HCT116 (cell line): ENCODE results near the gene SLC27A1. TPM values are rescaled to one million over a fixed set of nuclear protein-coding genes. Genes with fewer than 3 reads are reported as not detected.

Experiments
- ATAC-seq: fragments of 200-7000 bp; cut with Tn5 transposase; 2 replicates; pipeline ENCODE4 v1.9.1; 2020; ENCODE audit warnings: mild to moderate bottlenecking, moderate library complexity
- BruUV-seq: library from RNA; stranded (reverse); fragments of 400-500 nt; replicated peaks from 2 replicates; lab custom pipeline; 2021; lab: Mats Ljungman, UMichigan
- CTCF ChIA-PET: fragments of 300-600 bp; sonication (Branson Sonifier 250); formaldehyde crosslinking; loops from one replicate; lab custom pipeline; 2021; ENCODE audit warnings: antibody characterized with exemption; lab: Charles Lee
- POLR2A ChIA-PET: fragments of 300-600, 350-600 bp; sonication (Branson Sonifier 250); formaldehyde crosslinking; loops from one replicate; lab custom pipeline; 2021; ENCODE audit warnings: antibody characterized with exemption; lab: Charles Lee
- RAD21 ChIA-PET, 2 experiments: fragments of 300-600 bp; sonication (Branson Sonifier 250); formaldehyde crosslinking; loops; one replicate each; lab custom pipeline; 2023; ENCODE audit warnings: low total read pairs in 2 of 2; ENCODE audit not compliant: uncharacterized antibody in 2 of 2, unreplicated experiment in 2 of 2, low non-redundant PET in 1 of 2; lab: Charles Lee
- DNase-seq: peaks from one replicate; pipeline ENCODE4 v3.0.0-alpha.2; 2010; ENCODE audit warnings: low read depth, low spot score
- H2AFZ ChIP-seq: fragments of 200-600 bp; shearing (Covaris generic), sonication (generic); 2 replicates; pipeline ENCODE4 v1.6.1; 2017; ENCODE audit warnings: low read depth, mixed run types, mixed read lengths, antibody characterized with exemption, low read length; ENCODE audit not compliant: poor library complexity, severe bottlenecking
- H3K27ac ChIP-seq: 2 replicates; pipeline ENCODE4 v1.5.1; 2012; ENCODE audit warnings: low read depth, low read length
- H3K27me3 ChIP-seq: fragments of 200-600 bp; sonication (generic); 2 replicates; pipeline ENCODE4 v1.6.1; 2016; ENCODE audit warnings: mixed run types, low read length, mixed read lengths; ENCODE audit not compliant: insufficient read depth
- H3K36me3 ChIP-seq, 2 experiments: fragments of 200-500 bp in 1 of 2; fragments of 200-600 bp in 1 of 2; sonication (Bioruptor generic) in 1 of 2; sonication (generic) in 1 of 2; 2 replicates each; pipeline versions ENCODE4 v1.5.1 to v1.6.1; 2014 to 2016; ENCODE audit warnings: low read length in 2 of 2, inconsistent platforms in 1 of 2, mixed read lengths in 1 of 2, mixed run types in 1 of 2; ENCODE audit not compliant: insufficient read depth in 2 of 2, control insufficient read depth in 1 of 2
- H3K4me1 ChIP-seq, 2 experiments: fragments of 200-600 bp in 1 of 2; sonication (generic) in 1 of 2; 2 replicates each; pipeline versions ENCODE4 v1.5.1 to v1.6.1; 2012 to 2017; ENCODE audit warnings: low read length in 2 of 2, inconsistent platforms in 1 of 2, mild to moderate bottlenecking in 1 of 2, mixed read lengths in 1 of 2, mixed run types in 1 of 2, moderate library complexity in 1 of 2; ENCODE audit not compliant: insufficient read depth in 2 of 2, control insufficient read depth in 1 of 2
- H3K4me2 ChIP-seq: fragments of 200-600 bp; sonication (generic); 2 replicates; pipeline ENCODE4 v1.6.1; 2017; ENCODE audit warnings: mixed run types, low read length, mixed read lengths
- H3K4me3 ChIP-seq, 2 experiments: fragments of 200-600 bp in 1 of 2; sonication (generic) in 1 of 2; replicated peaks in 1 of 2; 2 replicates each; pipeline ENCODE4 v1.5.1; 2011 to 2016; ENCODE audit warnings: low read length in 2 of 2, control low read depth in 1 of 2, low read depth in 1 of 2, mild to moderate bottlenecking in 1 of 2, mixed read lengths in 1 of 2, mixed run types in 1 of 2
- H3K79me2 ChIP-seq: fragments of 200-600 bp; sonication (generic); 2 replicates; pipeline ENCODE4 v1.6.1; 2017; ENCODE audit warnings: mild to moderate bottlenecking, mixed run types, low read length, moderate library complexity, mixed read lengths; ENCODE audit not compliant: insufficient read depth
- H3K9ac ChIP-seq: fragments of 200-600 bp; sonication (generic); 2 replicates; pipeline ENCODE4 v1.6.1; 2016; ENCODE audit warnings: low read length, mixed read lengths
- H3K9me2 ChIP-seq: fragments of 200-600 bp; sonication (generic), shearing (Covaris generic); 2 replicates; pipeline ENCODE4 v1.6.1; 2017; ENCODE audit warnings: mixed run types, mild to moderate bottlenecking, moderate library complexity; ENCODE audit not compliant: insufficient read depth
- H3K9me3 ChIP-seq, 2 experiments: fragments of 200-500 bp in 1 of 2; fragments of 200-600 bp in 1 of 2; sonication (Bioruptor generic) in 1 of 2; sonication (generic) in 1 of 2; 2 replicates each; pipeline ENCODE4 v1.6.1; 2014 to 2017; ENCODE audit warnings: low read length in 2 of 2, mixed read lengths in 2 of 2, inconsistent platforms in 1 of 2, low read depth in 1 of 2, mild to moderate bottlenecking in 1 of 2, mixed run types in 1 of 2, moderate library complexity in 1 of 2; ENCODE audit not compliant: control insufficient read depth in 1 of 2, insufficient read depth in 1 of 2
- H4K20me1 ChIP-seq: fragments of 200-600 bp; sonication (generic), shearing (Covaris generic); 2 replicates; pipeline ENCODE4 v1.6.1; 2017; ENCODE audit warnings: mixed run types, mild to moderate bottlenecking, moderate library complexity; ENCODE audit not compliant: insufficient read depth
- CBX3 ChIP-seq: IDR thresholded peaks from 2 replicates; pipeline ENCODE4 v1.6.1; 2012; ENCODE audit warnings: low read depth
- CEBPB ChIP-seq: IDR thresholded peaks from 2 replicates; pipeline ENCODE4 v1.6.1; 2012; ENCODE audit warnings: low read depth
- JUND ChIP-seq: IDR thresholded peaks from 2 replicates; pipeline ENCODE4 v1.6.1; 2012
- intact Hi-C: fragments of 100-400 bp; cut with micrococcal nuclease; formaldehyde crosslinking; loops from 2 replicates; pipeline ENCODE4 v1.10.0; 2022
- total RNA-seq: library from RNA; stranded (reverse); gene quantifications from one replicate; pipeline ENCODE4 v1.2.1, GENCODE V29; 2021; ENCODE audit not compliant: unreplicated experiment
- TF ChIP-seq, protein P1 (sequence below): IDR thresholded peaks from 2 replicates; pipeline ENCODE4 v1.6.1; 2012
- TF ChIP-seq, protein P2 (sequence below): IDR thresholded peaks from 2 replicates; pipeline ENCODE4 v1.6.1; 2012

Gene SLC27A1
- total RNA-seq, 1 experiment from 2014 or later = 22.5 TPM

DNA sequence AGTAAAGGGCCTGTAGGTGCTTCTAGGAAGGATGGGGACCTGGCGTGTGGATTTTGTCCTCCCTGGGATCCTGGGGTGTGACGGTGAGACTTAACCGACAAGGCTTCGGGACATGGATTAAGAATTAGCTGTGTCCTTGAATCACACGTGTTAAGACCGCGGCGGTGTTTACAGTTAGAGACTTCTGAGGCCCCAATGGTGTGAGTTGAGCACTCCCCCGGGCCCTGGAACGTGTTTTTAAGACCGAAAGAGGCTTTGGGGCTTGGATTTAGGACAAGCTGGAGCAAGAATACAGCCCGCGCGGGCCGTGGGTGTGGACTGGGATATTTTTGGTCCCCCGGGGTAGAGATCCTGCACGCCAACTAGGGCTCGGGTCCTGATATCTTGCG, 1.2 kb upstream of the SLC27A1 start:
- Histone ChIP-seq H3K4me3 (peak overlapping the region; percentile 38 to 78), H3K9ac (peak overlapping the region; percentile 82), H3K79me2 (peaks cover 4% of the 10 kb centered on the region; the same call in 1 of the 2 replicates), H3K4me2 (peak overlapping the region; percentile 98), H3K9me3 (no peaks in the 10 kb centered on the region), H3K4me1 (peaks cover 32 to 62% of the 10 kb centered on the region in 2 experiments), H4K20me1 (no peaks in the 10 kb centered on the region), H3K36me3 (no peaks in the 10 kb centered on the region), H3K27ac (peak overlapping the region; percentile 69), H3K27me3 (no peaks in the 10 kb centered on the region), H2AFZ (no peak overlapping the region), H3K9me2 (no peaks in the 10 kb centered on the region)
- DNase-seq = no peak
- no peak for ATAC-seq
- no TSS peak for BruUV-seq
- no peak for TF ChIP-seq CEBPB
- TF ChIP-seq, protein P1, sequence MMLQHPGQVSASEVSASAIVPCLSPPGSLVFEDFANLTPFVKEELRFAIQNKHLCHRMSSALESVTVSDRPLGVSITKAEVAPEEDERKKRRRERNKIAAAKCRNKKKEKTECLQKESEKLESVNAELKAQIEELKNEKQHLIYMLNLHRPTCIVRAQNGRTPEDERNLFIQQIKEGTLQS = no peak
- no peak for TF ChIP-seq CBX3
- ChIA-PET RAD21 (no interaction called here), CTCF (interaction anchor here (1.9 kb wide), 1 partner anchor 27 kb away, joined by 5 read pairs; no protein-coding TSS in a partner anchor), POLR2A (no interaction called here)
- intact Hi-C loops = no loop called here

DNA sequence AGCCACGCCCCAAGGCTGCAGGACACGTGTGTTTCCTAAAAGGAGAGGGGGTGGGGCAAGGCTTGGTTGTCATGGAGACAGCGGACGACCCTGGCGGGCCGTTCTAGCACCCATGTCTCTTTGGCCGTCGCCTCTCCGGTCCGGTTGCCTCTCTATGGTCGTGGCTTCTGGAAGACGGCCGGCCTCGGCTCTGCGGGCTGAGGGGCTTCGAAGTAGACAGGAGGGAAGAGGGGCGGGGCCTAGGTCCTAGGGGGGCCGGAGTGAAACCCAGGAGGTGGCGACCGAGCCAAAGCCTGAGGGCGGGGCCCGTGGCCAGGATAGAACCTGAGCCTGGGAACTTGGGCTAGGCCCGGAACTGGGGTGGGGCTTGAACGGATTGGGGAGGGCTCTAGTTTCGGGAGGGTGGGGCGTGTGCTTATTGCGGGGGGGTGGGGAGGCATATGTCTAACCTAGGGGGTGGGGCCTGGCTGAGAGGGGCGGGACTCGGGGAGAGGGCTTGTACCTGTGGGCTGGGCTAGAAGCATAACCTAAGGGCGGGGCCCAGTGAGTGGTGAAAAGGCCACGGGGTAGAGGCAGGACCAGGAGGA, 750 bp upstream of the SLC27A1 start:
- Histone ChIP-seq H3K79me2 (peaks cover 9% of the 10 kb centered on the region; the same call in 1 of the 2 replicates), H3K27me3 (no peaks in the 10 kb centered on the region), H4K20me1 (no peaks in the 10 kb centered on the region), H3K27ac (peak overlapping the region; percentile 83), H3K4me3 (peak overlapping the region; percentile 66 to 78), H3K9me2 (no peaks in the 10 kb centered on the region), H3K9ac (peak overlapping the region; percentile 82), H3K36me3 (no peaks in the 10 kb centered on the region), H3K9me3 (no peaks in the 10 kb centered on the region), H3K4me1 (peaks cover 37 to 67% of the 10 kb centered on the region in 2 experiments)
- peak; percentile 96 for DNase-seq
- ChIA-PET RAD21 (no interaction called here), POLR2A (no interaction called here)
- no TSS peak for BruUV-seq
- intact Hi-C loops = no loop called here
- TF ChIP-seq JUND = no peak
- TF ChIP-seq, protein P2, sequence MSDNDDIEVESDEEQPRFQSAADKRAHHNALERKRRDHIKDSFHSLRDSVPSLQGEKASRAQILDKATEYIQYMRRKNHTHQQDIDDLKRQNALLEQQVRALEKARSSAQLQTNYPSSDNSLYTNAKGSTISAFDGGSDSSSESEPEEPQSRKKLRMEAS = peak; percentile 77
- TF ChIP-seq, all 23 proteins: peak for 1
- H3K4me2 ChIP-seq = peak overlapping the region; percentile 98
- peak overlapping the region; percentile 92 for H2AFZ ChIP-seq
- CTCF ChIA-PET = interaction anchor here (1.9 kb wide), 1 partner anchor 27 kb away, joined by 5 read pairs; no protein-coding TSS in a partner anchor
- ATAC-seq = peak; percentile 73
